T1000 (cell line): ENCODE measurements around the gene NDC1.
"Not testable (repeated sequence)": the region's sequence is repeated elsewhere in the genome, so short reads cannot be mapped to it uniquely, and the experiment has no call there.

Experiments
- DNase-seq: peaks from one replicate; lab custom pipeline; 2025; ENCODE audit warnings: mixed read lengths; lab: John Stamatoyannopoulos, UW

The NDC1 gene

DNA sequence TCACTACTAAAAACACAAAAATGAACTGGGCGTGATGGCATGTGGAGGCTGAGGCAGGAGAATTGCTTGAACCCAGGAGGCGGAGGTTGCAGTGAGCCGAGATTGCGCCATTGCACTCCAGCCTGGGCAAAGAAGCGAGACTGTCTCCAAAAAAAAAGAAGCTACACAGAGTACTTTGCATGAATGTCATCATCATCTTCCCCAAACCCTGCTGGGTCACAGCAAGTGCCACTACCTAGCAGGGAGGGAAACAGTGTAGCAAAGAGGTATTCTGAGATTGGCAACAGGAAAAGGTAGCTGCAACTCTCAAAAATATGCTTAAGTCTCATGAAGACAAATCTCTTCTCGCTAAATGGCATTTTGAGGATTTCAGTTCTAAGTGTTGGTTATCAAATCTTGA lies 12.8 kb downstream of the NDC1 start:
- no peak for DNase-seq

DNA sequence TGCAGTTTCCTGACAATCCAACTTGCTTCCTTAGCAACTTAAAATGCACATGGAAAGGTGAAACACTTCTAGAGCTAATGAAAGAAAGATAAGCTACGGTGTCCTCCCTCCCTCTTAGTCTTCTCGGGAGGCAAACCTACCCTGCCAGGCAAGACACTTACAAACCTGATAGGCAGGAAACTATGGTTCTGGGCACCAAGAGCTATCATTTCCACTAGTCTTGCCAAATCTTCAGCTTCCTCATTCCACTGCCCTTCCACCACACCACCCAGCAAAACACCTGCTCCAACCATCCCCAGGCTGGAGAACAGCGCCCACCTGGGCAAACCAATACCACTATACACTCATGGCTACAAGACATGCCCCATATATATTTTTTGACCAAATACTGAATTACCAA lies 15.2 kb downstream of the NDC1 start:
- no peak for DNase-seq

DNA sequence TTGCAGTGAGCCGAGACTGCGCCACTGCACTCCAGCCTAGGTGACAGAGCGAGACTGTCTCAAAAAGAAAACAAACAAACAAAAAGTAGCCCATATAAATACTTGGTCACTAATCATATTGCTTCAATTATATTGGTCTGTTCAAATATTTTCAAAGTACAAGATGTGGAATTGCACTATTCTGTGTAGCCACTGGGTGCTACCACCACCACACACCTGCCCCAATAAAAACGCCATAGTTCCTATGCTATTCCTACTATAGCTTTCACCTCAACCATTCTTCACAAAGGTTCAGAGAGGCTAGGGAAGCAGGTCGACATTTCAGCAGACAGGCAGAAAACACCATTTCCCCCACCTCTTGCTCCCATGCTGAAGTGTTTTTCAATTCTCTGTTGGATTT lies 16.7 kb downstream of the NDC1 start:
- no peak for DNase-seq

DNA sequence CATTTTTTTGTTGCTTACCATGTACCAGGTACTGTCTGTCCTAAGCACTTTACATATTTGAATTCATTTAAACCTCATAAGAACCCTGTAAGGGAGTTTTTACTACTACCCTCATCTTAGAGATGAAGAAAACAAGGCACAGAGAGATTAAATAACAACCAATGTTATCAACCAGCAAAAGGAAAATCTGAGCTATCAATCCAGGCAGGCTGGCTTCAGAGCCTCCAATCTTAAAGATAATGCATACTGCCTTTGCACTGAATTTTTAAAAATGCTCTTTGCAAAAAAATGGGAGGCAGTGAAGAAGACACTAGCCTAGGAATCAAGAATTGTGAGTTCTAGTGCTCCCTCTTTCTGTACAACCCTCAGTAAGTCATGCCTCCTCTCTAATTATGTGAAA lies 18.7 kb downstream of the NDC1 start:
- no peak for DNase-seq

DNA sequence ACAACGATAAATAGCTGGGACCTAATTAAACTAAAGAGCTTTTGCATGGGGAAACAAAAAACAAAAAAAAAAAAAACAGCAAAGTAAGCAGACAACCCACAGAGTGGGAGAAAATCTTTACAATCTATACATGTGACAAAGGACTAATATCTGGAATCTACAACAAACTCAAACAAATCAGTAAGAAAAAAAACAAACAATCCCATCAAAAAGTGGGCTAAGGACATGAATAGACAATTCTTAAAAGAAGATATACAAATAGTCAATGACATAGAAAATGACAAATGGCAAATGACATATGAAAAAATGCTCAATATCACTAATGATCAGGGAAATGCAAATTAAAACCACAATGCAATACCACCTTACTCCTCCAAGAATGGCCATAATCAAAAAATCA lies 21.5 kb downstream of the NDC1 start:
- DNase-seq, result not testable (repeated sequence)

DNA sequence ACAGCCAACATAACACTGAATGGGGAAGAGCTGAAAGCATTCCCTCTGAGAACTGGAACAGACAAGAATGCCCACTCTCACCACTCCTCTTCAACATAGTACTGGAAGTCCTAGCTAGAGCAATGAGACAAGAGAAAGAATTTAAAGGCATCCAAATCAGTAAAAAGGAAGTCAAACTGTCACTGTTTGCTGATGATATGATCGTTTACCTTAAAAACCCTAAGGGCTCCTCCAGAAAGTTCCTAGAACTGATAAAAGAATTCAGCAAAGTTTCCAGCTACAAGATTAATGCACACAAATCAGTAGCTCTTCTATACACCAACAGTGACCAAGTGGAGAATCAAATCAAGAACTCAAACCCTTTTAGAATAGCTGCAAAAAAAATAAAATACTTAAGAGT lies 22.6 kb downstream of the NDC1 start:
- DNase-seq, result not testable (repeated sequence)

DNA sequence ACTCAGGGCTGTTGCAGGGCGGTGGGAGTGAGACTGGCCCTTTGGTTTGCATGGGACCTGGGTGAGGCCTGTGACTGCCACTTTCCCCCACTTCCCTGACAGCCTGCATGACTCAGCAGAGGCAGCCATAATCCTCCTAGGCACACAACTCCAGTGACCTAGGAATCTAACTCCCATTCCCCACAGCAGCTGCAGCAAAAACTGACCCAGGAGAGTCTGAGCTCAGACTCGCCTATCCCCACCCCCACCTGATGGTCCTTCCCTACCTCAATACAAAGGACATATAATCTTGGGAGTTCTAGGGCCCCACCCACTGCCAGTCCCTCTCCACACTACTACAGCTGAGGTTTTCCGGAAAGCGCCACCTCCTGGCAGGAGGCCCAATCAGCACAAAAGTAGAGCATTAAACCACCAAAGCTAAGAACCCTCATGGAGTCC lies 26.7 kb downstream of the NDC1 start:
- DNase-seq, result no peak

DNA sequence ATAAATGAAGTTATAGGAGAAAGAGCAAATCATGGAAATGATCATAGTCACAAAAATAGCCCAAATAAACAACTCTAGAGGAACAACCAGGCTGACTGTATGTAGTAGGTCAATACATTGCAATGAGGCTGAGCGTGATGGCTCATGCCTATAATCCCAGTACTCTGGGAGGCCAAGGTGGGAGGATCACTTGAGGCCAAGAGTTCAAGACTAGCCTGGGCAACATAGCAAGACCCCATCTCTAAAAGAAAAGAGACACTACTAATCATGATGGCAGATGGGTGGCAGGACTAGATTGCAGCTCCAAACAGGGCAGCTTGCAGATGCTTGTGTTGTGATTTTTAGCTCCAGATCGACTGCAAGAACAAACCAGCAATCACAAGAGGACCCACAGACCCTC lies 27.6 kb downstream of the NDC1 start:
- no peak for DNase-seq

DNA sequence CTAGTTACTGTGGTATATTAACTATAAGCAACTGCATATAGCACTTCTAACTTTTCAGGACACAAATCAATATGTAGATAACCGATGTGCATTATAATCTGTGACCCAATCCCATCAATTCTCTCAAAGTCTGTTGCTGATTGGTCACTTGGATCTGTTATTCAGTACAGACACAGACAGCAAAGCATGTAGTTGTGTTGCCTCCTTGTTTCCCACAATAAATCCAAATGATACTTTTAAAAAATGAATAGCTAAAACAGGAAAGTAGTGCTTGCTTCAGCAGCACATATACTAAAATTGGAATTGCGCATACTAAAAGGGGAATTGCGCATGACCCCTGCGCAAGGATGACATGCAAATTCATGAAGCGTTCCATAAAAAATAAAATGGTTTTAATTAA lies 28.1 kb downstream of the NDC1 start:
- DNase-seq, result no peak

DNA sequence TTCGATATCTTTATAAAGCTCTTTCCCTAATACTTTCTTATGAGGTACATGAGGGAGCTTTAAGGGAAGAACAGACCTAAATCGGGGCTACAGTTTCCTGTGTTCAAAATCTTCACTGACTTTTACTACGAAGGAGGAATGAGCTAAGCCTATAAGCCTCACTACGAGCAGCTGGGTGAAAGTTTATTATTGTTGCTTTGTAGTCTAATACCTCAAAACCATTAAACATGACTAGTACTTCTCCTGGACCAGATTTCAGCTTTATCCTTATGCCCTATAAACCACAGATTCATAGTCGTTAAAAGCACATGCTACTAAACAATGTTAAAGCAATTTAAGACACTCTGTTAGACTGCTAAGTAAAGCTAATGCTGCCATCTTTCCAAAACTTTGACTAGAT lies 30.2 kb downstream of the NDC1 start:
- no peak for DNase-seq

DNA sequence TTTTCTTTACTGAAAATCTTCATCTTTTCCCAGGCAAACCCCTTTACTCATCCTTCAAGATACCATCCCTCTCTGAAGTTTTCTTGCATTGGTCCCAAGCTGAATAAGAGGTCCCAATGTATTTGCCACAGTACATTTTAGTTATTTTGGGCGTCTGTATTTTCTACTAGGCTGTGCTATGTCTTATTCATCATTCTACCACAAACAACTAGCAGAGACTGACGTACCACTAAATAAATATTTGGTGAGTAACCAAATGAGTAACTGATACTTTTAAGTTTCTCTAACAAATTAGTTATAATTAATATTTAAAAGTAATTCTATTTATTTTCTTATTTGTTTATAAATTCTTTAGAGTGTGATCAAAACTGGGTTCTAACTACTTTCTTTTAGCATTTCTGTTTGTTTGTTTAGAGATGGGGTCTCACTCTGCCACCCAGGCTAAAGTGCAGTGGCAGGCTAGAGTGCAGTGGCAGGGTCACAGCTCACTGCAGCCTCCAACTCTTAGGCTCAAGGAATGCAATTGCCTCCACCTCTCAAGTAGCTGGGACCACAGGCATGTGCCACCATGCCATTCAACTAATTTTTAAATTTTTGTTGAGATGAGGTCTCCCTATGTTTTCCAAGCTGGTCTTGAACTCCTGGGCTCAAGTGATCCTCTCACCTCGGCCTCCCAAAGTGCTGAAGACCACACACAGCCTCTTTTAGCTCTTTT lies 33.1 kb downstream of the NDC1 start:
- DNase-seq, result no peak

DNA sequence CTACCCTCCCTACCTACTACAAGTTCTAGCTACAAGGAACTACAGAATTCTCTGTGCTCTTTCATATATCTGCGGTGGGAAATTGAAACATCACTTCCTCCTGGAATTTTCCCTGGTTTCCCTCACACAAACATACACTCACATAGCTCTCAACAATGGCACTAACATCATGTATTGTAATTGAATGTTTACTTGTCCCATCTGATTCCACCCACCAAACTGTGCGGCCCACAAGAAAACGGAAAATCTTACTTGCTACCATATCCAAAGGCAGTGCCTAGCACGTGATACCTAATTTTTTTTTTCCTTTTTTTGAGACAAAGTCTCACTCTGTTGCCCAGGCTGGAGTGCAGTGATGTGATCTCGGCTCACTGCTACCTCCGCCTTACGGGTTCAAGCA lies 33.9 kb downstream of the NDC1 start:
- no peak for DNase-seq

DNA sequence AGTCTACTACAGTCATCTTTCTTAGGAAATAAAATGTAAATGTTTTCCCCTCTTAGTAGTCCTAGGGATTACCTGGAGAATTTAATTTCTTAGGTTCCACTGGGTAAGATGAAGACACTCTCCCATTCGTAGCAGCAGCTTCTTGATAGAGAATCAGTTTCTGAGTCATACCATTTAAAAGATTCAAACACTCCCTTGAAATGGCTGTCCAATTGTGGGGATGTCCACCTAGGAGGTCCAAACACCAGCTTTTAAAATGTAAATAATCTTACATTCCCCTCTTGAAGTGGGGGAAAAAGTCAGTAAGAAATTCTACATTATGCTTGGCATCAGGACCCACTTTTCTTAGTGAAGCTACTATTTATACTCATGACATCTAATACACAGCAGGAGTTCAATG lies 37.5 kb downstream of the NDC1 start:
- no peak for DNase-seq

DNA sequence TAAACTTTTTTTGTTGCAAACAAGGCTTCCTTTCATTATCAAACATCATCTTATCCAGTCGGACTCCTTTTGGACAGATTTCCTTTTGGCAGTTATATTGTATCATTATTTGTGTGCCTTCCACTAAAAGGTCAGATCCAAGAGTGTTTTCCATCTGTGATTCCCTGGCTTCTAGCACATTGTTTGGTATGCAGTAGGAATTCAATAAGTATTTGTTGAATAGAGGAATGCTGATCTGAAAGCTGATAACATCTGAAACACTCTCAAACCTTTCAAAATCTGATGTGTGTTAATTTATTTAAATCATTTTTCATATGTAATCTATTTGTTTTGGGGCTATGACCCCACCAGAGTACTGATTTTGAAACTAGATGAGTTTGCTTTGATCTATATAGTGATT lies 39.0 kb downstream of the NDC1 start:
- no peak for DNase-seq

DNA sequence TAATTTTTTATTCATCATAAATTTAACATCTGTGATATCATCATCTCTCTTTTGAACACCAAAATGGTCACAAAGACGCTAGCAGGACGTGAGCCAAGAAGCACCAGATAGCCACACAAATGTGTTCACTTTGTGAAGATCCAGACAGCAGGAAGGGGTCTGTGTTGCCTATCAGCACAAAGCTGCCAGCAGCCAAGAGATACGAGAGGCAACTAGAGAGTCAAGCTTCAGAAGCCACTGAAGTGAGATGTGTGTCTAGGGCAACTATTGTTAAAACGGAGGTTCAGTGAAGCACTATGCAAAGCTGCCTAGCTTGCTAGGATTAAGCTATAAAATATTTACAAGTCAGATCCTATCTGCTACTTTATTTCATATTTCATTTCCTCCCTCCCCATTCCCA lies 45.3 kb downstream of the NDC1 start:
- DNase-seq, result no peak

DNA sequence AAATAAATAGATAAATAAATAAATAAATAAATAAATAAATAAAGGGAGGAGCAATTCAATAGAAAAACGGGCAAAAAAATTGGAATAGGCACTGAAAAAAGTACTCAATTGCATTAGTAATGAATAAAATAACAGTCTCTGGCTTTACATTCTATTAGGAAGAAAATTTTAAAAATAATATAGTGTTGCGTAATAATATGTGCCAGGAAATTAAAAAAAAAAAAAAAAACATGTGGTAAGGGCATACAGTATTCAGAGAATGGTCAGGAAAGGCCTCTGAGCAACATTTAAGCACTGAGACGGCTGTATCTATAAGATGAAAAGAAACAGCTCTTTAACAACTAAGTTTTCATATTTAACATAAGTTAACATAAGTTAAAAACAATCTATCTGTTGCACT lies 50.4 kb downstream of the NDC1 start:
- no peak for DNase-seq

DNA sequence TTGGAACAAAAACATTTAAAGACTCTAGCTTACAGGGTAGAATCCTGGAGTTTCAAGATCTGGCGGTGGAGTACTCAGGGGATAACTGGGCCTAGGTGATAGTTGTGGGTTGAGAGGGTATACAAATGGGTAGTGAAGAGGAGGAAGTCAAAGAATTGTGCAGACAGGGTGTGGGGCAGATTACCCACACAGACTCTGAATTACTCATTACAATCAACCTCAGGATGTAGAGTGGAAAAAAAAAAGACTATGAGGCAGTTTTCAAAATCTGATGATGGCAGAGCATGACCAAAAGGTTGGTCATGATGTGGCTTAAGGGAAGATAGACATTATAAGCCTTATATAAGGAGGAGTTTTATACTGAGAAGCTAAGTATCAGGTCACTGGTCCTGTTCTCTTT lies 55.0 kb downstream of the NDC1 start:
- no peak for DNase-seq

DNA sequence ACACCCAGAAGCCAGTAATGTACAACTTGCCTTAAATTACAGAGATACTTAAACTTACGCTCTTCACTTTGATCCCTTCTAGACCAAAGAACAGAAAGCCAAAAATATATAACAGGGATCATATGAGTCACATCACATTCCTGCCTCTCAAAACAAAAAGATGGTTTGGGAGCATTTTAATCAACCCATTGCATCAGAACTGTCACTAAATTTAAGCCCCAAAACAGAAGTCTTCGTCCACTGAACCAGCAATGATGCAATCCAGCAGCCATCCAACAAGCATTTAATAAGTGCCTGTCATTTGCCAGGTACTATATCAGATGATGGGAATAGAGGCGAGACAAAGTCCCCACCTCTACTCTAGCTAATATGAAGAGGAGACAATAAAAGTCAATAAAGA lies 56.4 kb downstream of the NDC1 start:
- DNase-seq, result no peak

DNA sequence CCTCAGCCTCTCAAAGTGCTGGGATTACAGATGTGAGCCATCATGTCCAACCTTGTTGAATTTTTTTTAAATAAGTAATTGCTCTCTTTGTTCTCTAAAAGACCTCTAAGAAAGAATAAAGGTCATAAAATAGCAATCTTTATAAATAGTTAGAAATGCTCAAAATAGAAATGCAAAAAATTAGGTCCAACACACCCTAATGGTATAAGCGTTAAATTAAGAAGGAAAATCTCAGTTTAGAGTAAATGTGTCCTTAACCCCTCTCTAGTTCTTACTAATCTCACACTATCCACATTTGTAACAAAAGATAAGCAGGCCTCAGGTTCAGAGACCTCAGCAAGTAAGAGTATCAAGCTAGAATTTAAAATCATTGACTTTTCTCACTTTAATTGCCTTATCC lies 60.8 kb downstream of the NDC1 start:
- no peak for DNase-seq

DNA sequence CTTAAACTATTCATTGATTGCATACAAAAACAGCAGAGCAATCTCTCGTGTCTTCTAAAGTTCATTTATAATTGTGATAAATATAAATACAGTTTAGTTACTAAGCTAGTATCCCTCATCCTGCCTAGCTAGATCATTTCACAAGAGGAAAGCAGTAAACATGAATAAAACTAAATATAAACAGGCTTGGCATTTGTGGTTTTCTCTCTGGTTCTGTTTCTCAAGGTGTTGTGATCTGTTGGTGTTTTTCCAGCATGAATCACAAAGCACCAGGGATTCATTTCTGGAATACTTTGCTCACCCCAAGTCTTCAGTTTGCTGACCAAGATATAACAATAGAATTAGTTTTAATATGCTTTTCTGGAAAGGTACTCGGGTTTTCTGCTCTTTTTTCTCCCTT lies 66.4 kb downstream of the NDC1 start:
- no peak for DNase-seq

DNA sequence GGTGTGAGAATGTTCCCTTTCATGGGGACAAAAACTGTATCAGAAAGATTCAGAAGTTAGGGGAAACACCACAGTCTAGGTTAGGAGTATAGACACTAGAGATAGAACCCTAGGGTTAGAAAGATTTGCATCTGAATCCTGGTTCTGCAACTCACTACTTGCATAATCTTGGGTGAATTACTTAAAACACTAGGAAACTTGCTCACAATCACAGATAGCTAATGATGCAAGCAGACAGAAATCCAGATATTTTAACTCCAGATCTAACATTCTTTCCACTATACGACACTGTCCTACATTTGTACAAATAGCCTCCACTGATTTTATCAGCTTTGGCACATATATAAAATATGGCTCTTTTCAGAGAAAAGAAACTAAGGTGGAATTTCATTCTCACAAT lies 68.3 kb downstream of the NDC1 start:
- DNase-seq, result no peak

DNA sequence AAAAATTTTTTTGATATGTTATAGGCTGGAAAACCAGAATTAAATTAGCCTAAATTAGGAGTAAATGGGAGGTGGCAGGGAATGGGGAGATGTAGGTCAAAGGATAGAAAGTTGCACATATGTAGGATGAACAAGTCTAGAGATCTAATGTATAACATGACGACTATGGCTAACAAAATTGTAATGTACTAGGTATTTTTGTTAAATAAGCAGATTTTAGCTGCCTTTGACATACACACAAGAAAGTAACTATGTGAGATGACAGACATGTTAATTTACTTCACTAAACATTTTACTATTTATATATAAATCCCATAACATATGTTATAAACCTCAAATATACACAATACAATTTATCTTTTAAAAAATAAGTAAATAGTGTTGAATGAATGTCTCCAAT lies 68.9 kb downstream of the NDC1 start:
- DNase-seq, result no peak

DNA sequence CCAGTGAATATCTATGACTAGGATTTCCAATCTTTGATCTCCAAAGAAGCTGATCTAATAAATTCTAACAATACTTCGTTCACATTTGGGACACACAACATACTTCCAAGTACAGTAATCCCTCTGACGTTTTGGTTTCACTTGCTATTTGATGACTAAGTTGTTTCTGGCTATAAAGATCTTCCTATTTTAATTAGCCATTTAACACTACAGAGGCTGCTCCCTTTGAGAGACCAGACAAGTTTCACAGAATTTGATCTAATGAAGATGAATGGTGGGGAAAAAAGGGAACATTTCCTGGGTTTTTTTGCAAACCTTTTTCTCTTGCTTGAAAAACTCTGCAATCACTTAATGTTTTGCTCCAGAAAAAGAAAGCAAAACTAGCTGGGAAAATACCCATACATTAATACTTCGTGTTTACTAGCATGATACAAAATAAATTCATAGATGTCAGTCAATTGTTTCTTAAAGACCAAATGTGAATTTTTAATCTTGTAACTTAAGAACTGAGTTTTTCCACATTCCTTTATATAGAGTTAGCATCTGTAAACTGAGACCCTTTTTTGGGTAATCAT lies 71.2 kb downstream of the NDC1 start:
- no peak for DNase-seq

DNA sequence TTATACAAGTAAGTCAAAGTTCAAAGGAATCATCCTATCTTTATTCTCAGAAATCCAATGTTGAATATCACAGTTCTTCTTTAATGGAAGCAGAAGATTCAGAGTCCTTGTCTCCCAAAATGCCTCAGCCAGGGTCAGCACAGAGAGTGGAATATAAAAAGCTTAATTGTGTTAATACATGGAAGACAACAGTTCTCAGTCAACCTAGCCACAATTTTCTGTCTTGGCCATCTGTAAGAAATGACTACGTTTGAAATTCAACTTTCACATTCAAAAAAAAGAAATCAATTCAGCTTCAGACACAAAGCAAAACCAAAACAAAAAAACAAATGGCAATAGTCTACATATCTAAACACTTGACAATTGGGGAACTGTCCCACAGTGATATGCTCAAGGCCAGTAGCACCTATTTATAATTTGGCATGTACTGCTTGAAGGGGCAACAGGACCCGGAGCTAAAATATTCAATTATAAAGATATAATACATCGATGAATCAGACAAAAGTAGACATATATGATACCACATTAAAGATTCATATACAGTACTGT lies 71.8 kb downstream of the NDC1 start:
- no peak for DNase-seq
